HG03064 (cell line): ENCODE data around the gene UBA5.

Experiments used
- ATAC-seq: cut with Tn5 transposase; IDR thresholded peaks from one replicate; pipeline ENCODE4 v1.9.1; 2021; ENCODE audit warnings: low read depth; ENCODE audit not compliant: unreplicated experiment

The UBA5 gene

DNA sequence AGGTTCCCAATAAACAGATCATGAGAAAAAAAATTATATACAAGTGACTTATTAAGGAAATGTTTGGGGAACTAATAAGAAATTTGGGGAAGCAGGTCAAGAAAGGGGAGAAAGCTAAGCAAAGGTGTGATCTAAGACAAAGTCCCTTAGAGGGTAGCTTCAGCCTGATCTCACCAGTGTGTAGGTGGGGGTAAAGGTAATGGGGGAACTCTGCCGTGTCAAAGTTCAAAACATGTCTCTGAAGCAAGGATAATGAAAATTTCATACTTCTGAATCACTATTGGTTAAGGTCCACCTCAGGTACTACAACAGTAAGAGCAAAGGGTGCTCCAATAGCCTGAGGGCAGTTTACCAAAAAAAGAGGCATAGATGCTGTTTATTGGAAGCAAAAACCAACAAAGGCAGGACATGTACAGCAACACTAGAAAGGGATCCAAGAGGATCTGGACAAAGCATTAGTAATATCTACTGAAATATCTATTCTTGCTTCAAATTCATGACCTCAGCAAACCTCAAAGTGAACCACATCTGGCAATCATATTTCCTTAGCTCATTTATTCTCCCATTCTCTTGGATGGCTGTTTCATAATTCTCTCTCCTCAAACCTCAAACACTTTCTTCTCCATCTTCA lies 7.4 kb upstream of the UBA5 start:
- no peak for ATAC-seq

DNA sequence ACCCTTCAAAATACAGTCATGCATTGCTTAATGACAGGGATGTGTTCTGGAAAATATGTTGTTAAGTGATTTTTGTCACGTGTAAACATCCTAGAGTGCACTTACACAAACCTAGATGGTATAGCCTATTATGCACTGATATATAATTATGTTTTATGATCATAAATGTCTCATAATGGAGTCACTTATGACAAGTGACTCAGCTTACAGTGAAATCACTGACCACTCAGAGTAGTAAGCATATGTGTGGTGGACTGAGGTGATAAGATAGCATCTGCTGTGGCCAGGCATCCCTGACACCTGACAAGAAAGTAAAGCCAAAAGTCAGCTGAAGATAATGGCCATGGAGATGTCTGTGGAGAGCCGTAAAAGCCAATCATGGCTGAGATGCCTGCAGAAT lies 5.9 kb upstream of the UBA5 start:
- no peak for ATAC-seq

DNA sequence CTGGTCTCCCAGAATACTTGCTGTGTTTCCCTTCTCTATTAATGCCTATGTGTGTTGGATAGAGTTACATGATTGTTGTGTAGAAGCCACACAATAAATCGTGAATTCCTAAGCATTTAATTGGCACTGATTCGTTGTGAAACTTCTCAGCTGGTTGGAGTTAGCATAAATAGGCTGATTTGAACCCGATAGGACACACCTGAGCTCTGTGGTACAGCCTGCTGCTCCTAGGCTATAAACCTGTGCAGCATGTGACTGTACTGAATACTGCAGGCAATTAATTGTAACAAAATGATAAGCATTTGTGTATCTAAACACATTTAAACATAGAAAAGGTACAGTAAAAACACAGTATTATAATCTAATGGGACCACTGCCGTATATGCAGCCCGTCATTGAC lies 5.4 kb upstream of the UBA5 start:
- ATAC-seq: no peak

DNA sequence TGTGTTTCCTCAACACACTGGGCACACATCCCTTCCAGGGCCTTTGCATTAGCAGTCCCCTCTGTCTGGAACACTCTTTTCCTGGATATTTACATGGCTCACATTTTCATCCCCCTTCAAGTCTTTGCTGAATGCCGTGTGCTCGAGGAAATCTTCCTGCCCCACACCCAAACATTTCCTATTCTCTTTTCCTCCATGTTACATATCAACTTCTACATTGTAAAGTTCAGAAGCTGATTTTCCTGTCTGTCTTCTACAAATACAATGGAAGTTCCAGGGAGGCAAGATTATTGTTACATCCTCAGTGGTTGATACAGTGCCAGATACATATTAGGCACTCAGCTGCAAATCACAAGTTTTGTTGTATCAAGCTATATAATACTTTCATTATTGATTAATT lies 4.7 kb upstream of the UBA5 start:
- no peak for ATAC-seq

DNA sequence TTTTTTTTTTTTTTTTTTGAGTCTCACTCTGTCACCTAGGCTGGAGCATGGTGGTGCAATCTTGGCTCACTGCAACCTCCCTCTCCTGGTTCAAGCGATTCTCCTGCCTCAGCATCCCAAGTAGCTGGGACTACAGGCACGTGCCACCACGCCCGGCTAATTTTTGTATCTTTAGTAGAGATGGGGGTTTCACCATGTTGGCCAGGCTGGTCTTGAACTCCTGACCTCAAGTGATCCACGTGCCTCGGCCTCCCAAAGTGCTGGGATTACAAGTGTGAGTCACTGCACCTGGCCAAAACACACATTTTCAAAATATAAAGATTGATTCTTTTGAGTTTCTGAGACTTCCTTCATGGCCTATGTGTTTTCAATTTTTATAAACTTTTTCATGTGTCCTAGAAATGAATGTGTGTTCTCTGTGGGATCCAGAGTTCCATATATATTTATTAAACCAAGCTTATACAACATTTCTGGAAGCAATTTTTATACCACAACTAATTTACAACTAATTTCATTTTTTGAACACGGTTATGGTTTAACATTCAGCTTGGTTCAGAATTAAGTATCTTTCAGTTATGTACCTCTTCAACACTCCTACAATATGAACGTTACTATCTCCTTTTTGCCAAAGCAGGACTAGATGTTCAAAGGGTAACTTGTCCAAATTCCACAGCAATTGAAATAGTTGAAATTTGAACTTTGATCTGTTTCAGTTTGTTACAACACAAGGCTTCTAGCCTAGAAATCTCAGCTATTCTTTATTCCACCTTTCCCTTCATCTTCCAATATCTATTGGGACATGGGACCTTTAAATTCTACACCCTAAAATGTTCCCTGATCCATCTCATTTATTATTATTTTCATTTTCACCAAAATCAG lies 2.0 kb upstream of the UBA5 start:
- no peak for ATAC-seq

DNA sequence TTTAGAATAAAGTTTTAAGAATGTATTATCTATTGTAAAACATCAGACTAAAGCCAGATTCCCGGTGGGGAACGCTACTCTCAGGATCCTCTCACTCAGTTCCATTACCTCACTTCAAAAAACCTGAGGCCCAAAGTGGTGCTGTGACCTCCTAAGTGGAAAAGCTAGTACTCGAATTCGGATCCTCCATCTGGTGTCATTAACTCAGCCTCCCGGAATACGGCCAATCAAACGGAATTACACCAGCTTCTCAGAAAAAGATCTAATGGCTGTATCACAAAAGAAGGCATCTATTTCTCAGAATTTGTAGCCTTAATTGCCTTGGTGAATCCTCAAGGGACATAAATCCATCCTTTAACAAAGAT lies 1.1 kb upstream of the UBA5 start:
- no peak for ATAC-seq

DNA sequence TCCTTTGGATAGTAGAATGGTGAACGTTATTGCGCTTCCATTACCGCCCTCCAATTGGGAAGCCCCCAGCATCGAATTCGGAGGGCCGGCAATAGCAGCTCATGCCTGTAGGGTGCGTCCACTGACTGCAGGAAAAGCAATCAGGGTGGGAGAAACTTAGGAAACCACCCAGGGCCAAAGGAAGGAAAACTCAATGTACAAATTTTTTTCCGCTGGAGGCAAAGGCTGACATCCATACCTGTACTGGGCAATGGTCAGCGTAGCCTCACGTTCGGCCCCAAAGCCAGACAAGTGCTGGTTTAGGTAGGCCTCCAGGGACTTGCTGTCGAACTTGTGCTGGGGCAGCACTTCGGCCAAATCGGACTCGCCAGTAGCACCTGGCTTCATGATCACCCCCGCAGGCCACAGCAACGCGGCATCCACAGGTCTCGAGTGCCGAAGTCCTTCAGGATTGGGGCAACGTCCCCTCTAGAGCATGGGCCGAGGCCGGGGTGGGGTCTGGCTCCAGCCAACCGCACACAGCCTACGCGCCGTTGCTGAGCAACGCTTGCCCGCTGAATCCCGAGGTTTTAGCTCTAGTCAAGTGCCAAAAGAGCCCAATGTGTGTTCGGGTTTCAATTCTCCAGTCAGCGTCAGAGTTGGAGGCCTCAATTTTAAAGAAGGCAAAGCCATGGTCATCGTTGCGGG lies 621 bp upstream of the UBA5 start, which contains the start of gene ACAD11:
Gene ACAD11 (minus strand): TSS at position 445 of the 687 bp plus-strand sequence. CDS start 58 bp downstream, at position 387.
- ATAC-seq: peak; percentile 52

DNA sequence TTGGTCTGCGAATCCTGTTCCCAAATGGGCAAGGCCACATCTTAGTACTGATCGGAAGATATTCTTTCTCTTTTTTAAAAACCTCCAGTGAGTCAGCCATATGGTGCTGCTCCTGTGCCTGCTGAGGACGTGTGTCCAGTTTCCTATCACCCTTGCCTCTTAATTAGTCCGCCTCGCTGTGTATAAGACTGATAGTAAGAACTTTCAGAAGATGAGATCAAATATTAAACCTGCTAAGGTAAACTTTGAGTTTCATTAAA lies 612 bp downstream of the UBA5 start:
- ATAC-seq: no peak

DNA sequence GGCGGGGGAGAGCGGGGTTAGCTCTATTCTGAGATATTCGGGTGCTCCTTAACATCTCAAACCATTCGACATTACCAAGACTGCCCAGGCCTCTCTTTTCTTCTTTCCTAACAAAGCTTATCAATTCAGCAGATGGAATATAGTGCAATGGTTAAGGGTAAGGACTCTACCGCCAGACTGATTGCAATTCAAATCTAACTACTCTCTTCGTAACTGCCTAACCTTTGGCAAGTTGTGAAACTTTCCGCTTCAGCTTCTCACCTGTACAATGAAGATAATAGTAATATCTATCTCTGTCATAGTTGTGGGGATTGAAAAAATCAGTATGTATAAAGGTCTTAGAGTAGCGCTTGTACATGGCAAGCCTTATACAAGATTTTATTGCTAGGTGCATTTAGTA lies 972 bp downstream of the UBA5 start:
- no peak for ATAC-seq

DNA sequence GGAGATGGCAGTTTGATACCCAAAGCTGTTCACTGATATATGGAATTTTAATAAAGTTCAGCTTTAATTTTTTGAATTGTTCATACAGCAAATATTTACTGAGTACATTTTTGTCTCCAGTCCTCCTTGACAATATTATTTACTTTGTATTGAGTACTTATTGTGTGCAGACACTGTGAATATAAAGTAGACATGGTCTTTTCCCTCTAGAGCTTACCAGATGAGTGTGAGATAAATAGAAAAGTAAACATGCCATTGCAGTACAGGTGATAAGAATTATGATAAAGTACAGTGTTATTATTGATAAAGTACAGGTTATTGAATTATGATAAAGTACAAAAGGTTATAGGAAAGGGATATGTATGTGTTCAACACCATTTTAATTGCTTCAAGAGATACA lies 2.1 kb downstream of the UBA5 start:
- ATAC-seq: no peak

DNA sequence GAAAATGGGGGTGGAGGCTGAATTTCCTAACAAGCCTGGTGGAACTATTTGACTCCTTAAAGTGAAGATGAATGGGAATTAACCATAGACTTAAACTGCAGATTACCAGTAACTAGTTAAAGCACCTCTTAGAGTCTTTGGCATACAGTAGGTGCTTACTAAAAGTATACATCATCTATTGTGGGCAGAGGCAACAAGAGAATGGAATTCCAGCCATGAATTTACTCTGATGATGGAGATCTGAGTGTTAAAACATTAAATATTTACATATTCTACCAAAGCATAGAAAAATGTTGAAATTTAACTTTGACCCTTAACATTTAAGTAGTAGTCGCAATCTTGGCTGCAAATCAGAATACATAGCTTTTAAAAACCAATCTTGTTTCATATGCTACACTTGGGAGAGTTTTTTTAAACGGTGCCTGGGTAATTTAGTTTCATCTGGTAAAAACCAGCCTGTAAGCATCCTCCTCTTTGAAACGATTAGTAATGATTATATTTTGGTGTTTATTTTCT lies 5.2 kb downstream of the UBA5 start:
- ATAC-seq: no peak

DNA sequence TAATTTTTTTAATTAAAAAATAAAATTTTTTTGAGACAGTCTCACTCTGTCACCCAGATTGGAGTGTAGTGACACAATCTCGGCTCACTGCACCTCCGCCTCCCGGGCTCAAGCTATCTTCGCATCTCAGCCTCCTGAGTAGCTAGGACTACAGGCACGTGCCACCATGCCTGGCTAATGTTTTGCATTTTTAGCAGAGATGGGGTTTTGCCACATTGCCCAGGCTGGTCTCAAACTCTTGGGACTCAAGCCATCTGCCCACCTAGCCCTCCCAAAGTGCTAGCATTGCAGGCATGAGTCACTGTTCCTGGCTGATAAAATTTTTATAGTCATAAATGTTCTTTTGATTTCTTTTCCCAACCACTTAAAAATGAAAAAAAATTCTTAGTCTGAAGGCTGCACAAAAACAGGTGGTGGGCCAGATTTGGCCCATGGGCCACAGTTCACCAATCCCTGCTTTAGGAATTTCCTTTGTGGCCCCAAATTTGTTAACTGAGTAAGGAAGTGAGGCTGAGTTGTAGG lies 9.2 kb downstream of the UBA5 start:
- no peak for ATAC-seq

DNA sequence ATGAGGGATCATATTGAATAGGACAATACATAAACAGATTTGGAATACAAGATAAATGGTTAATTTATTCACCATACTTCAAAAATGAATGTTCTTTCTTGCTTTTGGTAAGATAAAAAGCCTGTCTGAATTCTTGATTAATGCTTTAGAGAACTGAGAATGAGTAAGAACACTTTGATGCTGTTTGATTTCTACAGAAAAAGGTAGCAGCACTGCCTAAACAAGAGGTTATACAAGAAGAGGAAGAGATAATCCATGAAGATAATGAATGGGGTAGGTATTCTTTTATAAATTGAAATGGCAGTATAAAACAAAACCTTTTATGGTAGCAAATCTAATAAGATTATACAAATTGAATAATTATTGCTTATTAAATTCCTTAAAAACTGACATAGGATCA lies 15.3 kb downstream of the UBA5 start:
- ATAC-seq: no peak

DNA sequence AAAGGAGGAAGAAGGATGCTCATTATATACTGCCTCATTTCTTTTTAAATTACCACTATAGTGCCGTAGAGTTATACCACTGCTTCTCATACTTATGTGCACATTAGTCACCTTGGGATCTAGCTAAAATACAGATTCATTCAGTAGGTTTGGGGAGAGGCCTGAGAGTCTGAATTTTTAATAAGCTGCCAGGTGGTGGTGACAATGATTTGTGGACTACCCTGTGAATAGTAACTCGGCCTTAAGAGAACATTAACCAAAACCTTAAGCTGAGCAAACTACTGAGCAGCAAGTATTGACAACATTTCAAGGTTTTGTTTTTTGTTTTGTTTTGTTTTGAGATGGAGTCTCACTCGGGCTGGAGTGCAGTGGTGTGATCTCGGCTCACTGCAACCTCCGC lies 19.8 kb downstream of the UBA5 start:
- ATAC-seq: no peak

DNA sequence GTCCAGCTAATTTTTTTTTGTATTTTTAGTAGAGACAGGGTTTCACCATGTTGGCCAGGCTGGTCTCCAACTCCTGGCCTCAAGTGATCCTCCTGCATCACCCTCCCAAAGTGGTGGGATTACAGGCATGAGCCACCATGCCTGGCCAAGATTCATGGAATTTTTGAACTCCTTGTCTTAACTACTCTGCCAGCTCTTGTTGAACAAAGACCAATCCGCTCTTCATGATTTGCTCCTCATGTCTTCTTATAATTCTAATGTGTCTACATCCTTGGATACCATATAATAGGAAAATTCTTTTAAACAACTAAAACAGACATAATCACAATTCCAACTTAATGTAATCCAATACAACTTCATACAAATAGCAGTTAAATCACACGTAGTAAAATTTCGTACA lies 21.3 kb downstream of the UBA5 start:
- ATAC-seq: no peak

DNA sequence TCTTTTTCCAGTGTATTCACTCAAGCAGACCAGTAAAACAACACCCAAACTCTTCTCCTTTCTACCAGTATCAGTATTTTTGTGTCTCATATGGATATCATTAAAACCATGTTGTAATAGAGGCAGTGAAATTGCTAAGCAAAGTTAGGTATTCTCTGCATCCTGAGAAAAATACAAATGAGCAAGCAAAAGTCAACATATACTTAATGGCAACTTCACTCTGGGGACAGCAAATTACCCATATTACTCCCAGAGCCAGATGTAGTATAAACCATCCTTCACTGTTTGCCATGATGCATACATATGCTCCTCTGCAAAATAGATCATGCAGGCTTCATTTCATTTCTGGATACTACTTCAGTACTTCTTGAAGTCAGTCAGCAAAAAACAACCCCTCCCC lies 22.1 kb downstream of the UBA5 start:
- no peak for ATAC-seq

DNA sequence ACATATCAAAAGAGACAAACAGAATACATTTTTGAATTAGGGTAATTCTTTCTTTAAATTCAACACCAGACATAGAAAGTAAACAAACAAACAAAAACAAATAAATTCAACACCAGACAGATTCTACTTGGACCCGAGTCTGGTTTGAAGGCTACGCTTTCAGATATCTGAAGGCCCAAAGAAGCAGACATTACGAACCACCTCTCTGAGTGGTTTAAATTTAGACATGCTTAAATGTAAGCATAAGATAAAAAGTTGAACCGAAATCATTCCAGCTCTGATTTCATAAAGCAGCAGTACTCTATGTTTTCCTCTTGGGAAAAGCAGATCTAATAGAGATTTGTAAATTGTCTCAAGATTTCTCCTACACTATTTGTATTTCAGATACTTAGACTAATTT lies 29.9 kb downstream of the UBA5 start:
- ATAC-seq: no peak

DNA sequence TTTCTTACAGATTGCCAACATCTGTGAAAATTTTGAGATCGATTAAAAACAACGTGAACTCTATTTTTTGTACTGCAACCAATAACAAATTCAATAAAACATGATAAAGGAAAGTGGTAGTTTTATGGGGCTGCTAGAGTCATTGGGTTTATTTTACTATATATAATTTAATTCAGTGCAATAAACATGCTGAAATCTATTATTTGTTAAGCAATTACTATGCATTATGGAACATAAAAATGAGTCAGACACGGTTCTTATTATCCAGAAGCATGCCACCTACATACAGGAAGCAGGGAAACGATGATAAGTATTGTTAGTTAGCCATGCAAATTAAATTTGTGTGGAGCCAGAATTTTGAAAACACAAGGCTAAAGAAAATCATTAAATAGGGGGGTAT lies 34.9 kb downstream of the UBA5 start:
- ATAC-seq: no peak

DNA sequence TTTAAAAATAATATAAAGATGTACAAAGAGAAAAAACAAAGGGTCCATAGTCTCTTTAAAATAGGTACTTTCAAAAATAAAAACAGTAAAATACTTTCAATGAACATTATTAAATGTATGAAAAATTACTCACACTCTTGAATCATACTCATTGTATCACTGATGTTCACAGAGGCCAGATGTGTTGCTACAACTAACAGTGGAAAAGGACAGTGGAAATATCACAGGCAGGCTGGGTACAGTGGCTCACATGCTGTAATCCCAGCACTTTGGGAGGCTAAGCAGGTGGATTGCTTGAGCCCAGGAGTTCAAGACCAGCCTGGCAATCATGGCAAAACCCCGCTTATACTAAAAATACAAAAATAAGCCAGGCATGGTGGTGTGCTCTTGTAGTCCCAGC lies 35.3 kb downstream of the UBA5 start:
- no peak for ATAC-seq

DNA sequence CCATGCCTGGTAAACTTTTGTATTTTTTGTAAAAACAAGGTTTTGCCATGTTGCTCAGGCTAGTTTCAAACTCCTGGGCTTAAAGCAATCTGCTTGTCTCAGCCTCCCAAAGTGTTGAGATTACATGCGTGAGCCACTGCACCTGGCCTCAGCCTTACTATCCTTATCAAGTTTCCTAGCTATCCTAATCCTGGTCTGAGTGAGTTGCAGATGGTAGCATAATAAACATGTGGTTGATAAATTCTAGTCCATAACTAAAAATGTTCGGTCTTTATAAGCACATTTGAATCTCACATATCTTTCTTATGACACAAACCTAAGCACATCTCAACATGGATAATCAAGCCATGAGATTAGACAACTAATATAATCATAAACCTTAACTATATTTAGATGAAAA lies 43.6 kb downstream of the UBA5 start:
- ATAC-seq: no peak

DNA sequence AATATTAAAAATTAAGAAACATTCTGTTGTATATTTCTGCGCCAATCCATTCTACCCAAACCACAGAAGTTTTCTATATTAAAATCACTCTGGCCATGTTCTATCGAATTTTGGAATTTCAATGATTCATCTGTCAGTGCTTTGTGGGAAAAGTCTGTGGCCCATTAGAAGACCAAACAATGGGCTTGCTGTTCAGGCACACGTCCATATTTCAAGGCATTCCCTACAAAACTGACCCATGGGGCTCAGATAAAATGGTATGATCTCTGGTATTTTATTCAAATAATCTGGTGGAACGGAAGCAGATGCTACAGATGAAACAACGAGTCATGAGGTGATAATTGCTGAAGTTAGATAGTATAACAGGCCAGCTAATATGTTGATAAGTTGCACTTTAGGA lies 49.6 kb downstream of the UBA5 start:
- no peak for ATAC-seq

DNA sequence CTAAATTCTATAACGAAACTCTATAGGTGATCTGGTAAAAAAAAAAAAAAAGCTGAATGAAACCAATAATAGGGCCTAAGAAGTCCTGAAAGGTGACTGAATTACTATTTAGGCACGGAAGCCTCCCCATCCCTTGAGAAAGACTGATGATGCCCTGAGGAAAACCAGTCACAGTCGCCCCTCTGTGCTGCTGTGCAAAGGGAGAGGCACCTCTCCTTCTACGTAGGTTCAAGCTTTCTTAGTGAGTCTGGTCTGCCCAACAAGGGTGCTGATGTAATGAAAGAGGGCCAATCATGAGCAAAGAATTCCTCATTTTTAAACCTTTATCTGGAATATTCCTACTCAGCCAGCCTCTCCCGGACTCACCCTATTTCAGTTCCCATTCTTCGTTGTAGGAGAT lies 50.2 kb downstream of the UBA5 start:
- no peak for ATAC-seq
